GDM1 (cell line): Measurements from ENCODE around the gene ADCY1.

Experiments used
- DNase-seq: peaks from one replicate; lab custom pipeline; 2025; lab: John Stamatoyannopoulos, UW

Gene ADCY1

GRCh38 chr7:45594745-45595535, 20.8 kb downstream of the ADCY1 start:
- DNase-seq, result no peak

GRCh38 chr7:45595809-45596664, 21.9 kb downstream of the ADCY1 start:
- DNase-seq, result no peak

GRCh38 chr7:45596665-45597095, 22.5 kb downstream of the ADCY1 start:
- DNase-seq, result no peak

GRCh38 chr7:45597286-45597984, 23.3 kb downstream of the ADCY1 start:
- DNase-seq, result no peak

- DNase-seq, result no peak
These were observed 24.8 kb downstream of the ADCY1 start for GRCh38 chr7:45598886-45599520.

- DNase-seq, result no peak
These were observed 25.9 kb downstream of the ADCY1 start for GRCh38 chr7:45599851-45600706.

- no peak for DNase-seq
These were observed 26.9 kb downstream of the ADCY1 start for GRCh38 chr7:45601094-45601493.

GRCh38 chr7:45601816-45602540, 27.8 kb downstream of the ADCY1 start:
- DNase-seq, result no peak

GRCh38 chr7:45606050-45606449, 31.9 kb downstream of the ADCY1 start:
- DNase-seq, result no peak

GRCh38 chr7:45606931-45607330, 32.8 kb downstream of the ADCY1 start:
- DNase-seq, result no peak

GRCh38 chr7:45609180-45609579, 35.0 kb downstream of the ADCY1 start:
- DNase-seq, result no peak

- no peak for DNase-seq
These were observed 35.9 kb downstream of the ADCY1 start for GRCh38 chr7:45610019-45610418.

GRCh38 chr7:45610660-45611299, 36.6 kb downstream of the ADCY1 start:
- DNase-seq, result no peak

- DNase-seq, result no peak
These were observed 43.0 kb downstream of the ADCY1 start for GRCh38 chr7:45617166-45617565.

GRCh38 chr7:45622058-45622457, 47.9 kb downstream of the ADCY1 start:
- DNase-seq, result no peak

- no peak for DNase-seq
These were observed 49.0 kb downstream of the ADCY1 start for GRCh38 chr7:45623157-45623556.

GRCh38 chr7:45623740-45624391, 49.7 kb downstream of the ADCY1 start:
- no peak for DNase-seq

GRCh38 chr7:45624392-45624760, 50.2 kb downstream of the ADCY1 start:
- DNase-seq, result no peak

- no peak for DNase-seq
These were observed 50.9 kb downstream of the ADCY1 start for GRCh38 chr7:45625067-45625466.
